ENCODE measurements around the gene GNPDA2.

The GNPDA2 gene

DNA sequence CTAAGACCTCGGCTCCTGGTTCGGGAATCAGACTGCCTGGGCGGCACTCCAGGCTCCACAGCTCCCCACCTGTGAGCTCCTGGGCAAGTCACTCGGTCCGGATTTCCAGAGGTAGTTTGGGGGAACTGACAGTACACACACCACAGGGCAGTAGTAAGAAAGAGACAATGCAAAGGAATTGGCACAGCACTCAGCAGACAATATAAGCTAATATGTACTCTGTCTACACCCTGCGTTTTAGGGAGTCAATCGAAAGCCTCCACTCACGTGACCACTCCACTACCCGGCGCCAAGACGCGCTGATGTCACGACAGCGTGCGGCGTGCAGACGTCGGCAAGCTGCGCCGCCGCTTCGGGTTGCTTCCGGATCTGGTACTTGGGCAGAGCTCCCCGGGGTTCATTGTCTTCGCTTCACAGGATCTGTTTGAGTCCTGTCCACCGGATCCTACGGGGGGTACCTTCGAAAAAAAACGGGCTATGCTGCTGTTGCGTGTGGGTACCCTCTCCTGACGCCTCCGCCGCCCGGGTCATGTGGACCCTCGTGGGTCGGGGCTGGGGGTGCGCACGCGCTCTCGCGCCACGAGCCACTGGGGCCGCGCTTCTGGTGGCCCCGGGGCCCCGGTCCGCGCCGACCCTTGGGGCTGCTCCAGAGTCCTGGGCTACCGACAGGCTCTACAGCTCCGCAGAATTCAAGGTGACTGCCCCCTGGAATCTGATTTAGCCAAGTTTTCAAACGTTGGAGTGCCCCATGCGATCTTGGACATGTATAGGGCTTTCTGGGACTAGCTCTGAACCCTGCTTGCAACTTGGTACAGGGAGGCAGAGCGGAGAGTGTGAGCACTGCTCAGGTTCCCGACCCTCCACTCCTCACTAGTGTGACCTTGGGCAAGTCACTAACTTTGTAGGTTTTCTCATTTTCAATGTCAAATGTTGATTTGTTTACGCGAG is 48.0 kb downstream of the GNPDA2 start, which contains the start of gene GUF1:
TSS of gene GUF1 (plus strand) at position 327 of the 948 bp plus-strand sequence. CDS start at position 530, 203 bp downstream.
- DNase-seq, result peak; percentile 86

DNA sequence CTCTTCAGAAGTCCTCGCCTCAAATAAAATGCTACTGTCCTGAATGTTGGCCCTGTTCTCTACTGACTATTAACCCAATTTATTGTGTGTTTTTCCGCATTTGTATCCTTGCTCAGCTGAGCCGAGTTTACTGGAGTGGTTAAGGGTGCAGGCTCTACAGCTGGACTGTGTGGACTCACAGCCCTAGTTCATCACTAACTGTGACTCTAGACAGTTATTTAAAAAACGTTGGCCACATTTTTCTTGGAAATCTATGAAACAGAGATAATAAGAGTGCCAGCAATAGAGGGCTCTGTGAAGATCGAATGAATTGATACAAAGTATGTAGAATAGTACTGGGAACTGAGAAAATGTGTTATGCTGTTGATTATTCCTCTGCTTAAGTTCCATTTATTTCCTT is 51.0 kb downstream of the GNPDA2 start:
- DNase-seq, result no peak

DNA sequence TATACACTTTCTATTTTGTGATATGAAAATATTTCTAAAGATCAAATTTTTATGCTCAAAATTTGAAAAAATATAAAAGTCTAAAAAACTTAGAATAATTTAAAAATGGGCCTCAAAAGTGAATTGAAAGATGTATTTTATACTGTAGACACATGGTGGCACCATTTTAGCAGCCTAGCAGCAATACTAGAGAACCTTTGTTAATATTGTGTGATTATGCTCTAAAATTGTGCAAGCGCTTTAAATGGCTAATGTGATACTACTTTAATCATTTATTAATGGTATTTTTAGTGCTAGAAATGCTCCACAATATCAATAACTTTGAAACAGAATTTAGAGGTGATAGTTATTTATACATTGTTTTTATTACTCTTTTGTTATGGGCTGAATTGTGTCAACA is 51.9 kb downstream of the GNPDA2 start:
- DNase-seq, result no peak

DNA sequence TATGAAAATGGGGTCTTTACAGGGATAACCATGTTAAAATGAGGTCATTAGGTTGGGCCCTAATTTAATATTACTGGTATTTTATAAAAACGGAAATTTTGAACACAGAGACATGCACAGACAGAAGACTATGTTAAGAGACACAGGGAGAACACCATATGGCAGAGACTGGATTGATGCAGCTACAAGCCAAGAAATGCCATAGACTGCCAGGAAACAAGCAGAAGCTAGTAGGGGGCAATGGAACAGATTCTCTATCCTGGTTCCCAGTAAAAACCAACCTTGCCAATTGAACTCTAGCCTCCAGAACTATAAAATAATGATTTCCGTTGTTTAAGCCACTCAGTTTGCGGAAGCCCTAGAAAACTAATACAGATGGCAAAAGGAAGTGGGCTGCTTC is 54.7 kb downstream of the GNPDA2 start:
- DNase-seq, result no peak

DNA sequence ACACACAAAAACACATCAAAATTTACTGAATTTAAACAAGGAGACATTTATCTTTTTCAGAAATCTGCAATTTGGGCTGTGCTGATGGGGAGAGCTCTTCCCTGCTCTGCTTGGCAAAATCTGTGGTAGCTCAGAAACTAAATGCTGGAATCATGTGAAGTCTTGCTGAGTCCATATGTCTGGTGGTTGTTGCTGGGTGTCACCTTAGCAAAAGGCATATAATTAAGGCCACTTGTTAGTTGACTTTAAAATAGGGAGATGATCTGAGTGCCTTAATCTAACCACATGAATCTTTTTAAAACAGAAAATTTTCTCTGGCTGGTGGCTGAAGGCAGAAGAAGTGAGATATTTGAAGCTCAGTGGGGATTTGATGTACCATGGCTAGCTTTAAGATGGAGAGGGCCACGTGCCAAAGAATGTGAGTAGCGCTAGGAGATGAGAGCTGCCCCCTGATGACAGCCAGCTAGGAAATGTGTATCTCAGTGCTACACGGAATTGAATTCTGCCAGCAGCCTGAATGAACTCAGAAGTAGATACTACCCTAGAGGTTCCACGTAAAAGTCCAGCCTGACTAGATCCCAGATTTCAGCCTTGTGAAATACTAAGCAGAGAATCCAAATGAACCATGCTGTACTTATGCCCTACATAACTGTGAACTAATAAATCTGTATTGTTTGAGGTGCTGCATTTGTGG is 55.7 kb downstream of the GNPDA2 start:
- DNase-seq, result no peak

DNA sequence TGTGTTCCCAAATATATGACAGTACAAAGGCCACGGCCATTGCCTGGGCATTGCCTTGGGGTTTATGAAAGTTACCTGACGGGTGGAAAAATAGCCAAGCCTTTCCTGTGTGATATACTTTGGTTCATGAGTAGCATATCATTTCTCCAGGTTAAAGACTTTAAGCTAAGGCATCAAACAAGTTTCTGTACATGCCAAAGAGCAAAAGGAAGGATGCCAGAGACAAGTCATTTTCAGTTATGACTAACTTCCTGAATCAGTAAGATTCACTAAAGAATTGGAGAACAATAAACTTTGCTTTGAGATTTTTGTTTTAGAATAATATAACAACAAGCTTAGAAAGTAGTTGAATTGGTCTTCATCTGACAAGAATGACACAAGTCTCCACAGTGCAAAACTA is 57.8 kb downstream of the GNPDA2 start:
- no peak for DNase-seq

DNA sequence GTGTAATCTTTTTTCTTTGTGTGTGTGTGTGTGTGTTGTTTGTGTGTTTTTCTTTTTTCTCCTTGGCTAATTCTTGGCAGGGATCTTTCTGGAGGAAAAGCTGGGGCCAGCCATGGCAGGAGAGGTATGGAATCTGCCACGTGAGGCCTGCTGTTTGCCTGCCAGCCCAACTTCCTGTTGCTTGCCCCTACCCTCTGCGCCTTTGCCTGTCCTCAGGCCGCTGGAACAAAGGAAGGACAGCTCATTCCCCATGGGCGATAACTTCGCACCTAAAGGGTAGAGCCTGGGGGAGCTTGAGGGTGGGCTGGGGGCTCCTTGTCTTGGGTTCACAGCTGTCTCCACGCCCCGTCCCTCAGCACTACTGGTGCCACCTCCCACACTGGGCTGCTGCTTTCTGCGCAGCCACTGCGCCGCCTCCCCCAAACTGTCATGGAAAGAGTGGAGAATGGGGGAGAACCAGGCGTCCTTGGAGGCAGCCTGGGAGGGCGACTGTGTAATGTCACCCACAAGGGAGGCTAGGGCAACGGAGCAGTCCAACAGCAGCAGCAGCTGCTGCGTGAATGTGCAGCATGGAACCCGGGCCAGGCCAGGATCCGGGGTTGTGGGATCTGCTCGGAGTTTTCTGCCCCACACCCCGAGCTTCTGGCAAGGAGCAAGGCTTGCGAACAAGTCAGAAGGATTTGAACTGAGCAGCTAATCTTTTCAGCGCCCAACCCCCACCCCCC is 62.7 kb downstream of the GNPDA2 start:
- DNase-seq, result no peak

DNA sequence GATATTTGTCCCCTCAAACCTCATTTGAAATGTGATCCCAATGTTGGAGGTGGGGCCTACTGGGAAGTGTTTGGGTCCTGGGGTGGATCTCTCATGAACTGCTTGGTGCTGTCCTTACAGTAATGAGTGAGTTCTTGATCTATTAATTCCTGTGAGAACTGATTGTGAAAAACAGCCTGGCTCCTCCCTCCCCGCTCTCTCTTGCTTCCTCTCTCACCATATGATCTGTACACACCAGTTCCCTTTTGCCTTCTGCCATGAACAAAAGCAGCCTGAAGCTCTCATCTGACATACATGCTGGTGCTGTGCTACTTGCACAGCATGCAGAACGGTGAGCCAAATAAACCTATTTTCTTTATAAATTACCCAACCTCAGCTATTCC is 63.7 kb downstream of the GNPDA2 start:
- peak; percentile 34 to 35 for DNase-seq

DNA sequence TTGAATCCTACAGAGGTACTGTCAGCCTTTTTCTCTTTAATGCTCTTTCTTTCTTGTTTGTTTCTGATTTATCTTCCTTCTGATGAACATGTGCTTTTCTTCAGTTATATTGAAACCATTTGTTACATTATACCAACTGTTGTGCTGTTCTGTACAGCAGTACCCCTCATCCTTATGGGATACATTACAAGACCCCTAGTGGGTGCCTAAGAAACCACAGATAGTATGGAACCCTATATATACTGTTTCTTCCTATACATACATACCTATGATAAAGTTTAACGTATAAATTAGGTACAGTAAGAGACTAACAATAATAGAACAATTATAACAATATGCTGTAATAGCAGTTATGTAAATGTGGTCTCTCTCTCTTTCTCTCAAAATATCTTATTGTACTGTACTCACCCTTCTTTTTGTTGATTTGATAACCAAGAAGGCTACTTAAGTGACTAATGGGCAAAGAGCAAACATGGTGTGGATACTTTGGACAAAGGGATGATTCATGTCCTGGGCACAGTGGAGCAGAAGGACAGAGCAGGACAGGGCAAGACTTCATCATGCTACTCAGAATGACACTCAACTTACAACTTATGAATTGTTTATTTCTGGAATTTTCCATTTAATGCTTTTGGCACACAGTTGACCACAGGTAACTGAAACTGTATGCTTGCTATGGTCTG is 64.3 kb downstream of the GNPDA2 start:
- DNase-seq, result no peak

DNA sequence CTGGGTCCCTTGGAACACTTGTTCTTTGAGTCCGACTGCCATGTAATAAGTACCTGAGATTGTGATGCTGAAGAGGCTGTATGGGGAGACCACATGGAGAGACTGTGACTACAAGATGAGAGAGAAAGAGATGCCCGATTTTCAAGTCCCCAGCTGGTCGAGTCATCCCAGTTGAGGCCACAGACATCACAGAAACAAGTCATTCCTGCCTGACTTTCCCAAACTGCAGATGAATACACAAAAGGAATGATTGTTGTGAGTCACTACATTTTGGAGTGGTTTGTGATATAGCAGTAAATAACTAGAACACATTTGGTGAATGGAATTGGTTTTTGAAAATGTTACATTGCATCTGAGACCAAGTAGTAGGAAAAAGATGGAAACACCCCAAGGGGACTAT is 66.0 kb downstream of the GNPDA2 start:
- DNase-seq, result no peak

DNA sequence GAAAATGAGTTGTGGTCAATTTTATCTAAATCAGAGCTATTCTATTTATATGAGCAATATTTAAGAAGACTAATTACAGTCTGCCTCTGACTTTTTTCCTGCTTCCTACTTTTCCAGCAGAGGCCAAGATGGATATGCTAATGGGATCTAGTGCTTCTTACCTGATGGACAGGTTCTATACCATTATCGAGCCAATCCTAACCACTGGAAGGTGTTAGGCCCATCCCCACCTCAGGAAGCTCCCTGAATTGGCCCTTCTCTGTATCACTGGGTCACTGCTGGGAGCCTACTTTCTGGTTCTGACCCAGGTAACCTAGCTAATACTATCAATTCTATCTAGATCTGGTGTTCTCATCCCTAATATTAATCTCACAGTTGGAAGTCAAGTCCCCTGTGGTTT is 74.4 kb downstream of the GNPDA2 start:
- no peak for DNase-seq

All from inflammatory macrophage treated with lipopolysaccharide for 1 hour (primary cell).